ENCODE results near the gene CAMK1D. TPM values are rescaled to one million over a fixed set of nuclear protein-coding genes. Genes with fewer than 3 reads are reported as not detected.

Gene CAMK1D
- total RNA-seq, 1 donor from 2014 or later = 12.8 TPM

DNA sequence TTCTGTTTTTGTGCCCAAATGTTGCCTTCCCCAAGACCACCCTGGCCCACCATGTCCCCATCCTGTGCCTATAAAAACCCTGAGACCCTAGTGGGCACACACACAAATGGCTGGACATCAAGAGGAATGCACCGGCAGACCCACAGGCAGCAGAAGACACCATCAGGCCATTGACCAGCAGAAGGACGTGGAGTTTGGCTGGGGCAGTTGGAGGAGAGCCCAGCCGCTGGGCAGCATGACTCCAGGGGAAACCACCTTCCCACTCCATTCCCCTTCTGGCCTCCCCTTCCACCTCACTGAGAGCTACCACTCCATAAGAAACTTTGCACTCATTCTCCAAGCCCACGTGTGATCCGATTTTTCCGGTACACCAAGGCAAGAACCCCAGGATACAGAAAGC lies 309.2 kb downstream of the CAMK1D start:
- DNase-seq (ENCODE audit: extremely low spot score in 2 of 2) = no peak
- Histone ChIP-seq H3K27me3 (no peaks in the 10 kb centered on the region), H3K4me1 (no peaks in the 10 kb centered on the region), H3K27ac (no peak overlapping the region), H3K9me3 (no peaks in the 10 kb centered on the region), H3K4me3 (no peak overlapping the region), H3K36me3 (no peaks in the 10 kb centered on the region)
- TF ChIP-seq POLR2AphosphoS5 (IDR thresholded peaks at IDR 0.05; ENCODE audit: insufficient read depth in 1 of 2, low read depth in 1 of 2) (no peak), POLR2A (IDR thresholded peaks at IDR 0.05) (no peak)
- TF ChIP-seq, protein P1, sequence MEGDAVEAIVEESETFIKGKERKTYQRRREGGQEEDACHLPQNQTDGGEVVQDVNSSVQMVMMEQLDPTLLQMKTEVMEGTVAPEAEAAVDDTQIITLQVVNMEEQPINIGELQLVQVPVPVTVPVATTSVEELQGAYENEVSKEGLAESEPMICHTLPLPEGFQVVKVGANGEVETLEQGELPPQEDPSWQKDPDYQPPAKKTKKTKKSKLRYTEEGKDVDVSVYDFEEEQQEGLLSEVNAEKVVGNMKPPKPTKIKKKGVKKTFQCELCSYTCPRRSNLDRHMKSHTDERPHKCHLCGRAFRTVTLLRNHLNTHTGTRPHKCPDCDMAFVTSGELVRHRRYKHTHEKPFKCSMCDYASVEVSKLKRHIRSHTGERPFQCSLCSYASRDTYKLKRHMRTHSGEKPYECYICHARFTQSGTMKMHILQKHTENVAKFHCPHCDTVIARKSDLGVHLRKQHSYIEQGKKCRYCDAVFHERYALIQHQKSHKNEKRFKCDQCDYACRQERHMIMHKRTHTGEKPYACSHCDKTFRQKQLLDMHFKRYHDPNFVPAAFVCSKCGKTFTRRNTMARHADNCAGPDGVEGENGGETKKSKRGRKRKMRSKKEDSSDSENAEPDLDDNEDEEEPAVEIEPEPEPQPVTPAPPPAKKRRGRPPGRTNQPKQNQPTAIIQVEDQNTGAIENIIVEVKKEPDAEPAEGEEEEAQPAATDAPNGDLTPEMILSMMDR (IDR thresholded peaks at IDR 0.05) = no peak
- intact Hi-C loops (cut with DNase I) = loop anchor here (5.0 kb wide), 1 partner anchor 396 kb away; no protein-coding TSS in a partner anchor

DNA sequence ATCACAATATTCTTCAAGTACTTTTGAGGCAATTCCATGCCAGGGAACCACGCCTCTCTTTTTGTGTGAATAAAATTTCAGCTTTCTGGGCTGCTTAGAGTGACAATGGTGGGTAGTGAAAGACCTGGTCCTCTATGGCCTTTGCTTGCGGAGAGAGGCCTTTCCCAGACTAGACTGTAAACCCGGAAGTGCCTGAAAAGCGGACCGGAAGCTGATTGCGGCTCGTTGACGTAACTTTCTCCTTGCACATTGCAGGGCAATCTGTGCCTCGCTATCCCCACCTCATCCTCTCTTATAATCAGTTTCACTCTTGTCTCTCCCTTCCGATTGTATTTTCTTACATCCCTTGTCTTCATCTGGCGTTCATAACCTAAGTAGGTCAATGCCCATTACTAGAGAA lies 310.4 kb downstream of the CAMK1D start:
- intact Hi-C loops (cut with DNase I) = loop anchor here (5.0 kb wide), 1 partner anchor 397 kb away; no protein-coding TSS in a partner anchor
- no peaks in the 10 kb centered on the region for H3K36me3 ChIP-seq
- DNase-seq (ENCODE audit: extremely low spot score in 2 of 2) = no peak
- TF ChIP-seq, protein P1 (IDR thresholded peaks at IDR 0.05) = no peak
- H3K9me3 ChIP-seq = no peaks in the 10 kb centered on the region
- no peaks in the 10 kb centered on the region for H3K4me1 ChIP-seq
- no peaks in the 10 kb centered on the region for H3K27me3 ChIP-seq
- no peak overlapping the region for H3K4me3 ChIP-seq
- H3K27ac ChIP-seq = no peak overlapping the region

DNA sequence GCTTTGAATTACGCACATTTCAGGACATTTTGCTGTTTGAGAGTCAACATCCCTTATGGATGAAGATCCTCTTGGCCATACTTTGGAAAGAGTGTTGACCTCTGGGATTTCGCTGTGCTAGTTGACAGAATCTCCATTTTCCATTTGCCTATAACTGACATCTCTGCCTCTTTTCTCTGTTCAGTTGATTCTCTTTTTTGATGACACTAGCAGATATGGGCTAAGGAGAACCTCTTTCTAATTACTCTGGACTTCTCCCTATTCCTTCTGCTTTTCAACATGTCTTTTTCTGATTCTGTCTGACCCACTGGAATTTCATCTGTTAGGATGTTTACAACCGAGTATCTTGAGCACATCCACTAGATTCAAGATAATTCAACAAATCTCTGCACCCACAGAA lies 311.5 kb downstream of the CAMK1D start:
- H3K4me1 ChIP-seq = no peaks in the 10 kb centered on the region
- no peak overlapping the region for H3K4me3 ChIP-seq
- TF ChIP-seq, protein P1 (IDR thresholded peaks at IDR 0.05) = no peak
- TF ChIP-seq POLR2AphosphoS5 (IDR thresholded peaks at IDR 0.05; ENCODE audit: insufficient read depth in 1 of 2, low read depth in 1 of 2) = no peak
- TF ChIP-seq POLR2A (IDR thresholded peaks at IDR 0.05) = no peak
- no peaks in the 10 kb centered on the region for H3K27me3 ChIP-seq
- no peaks in the 10 kb centered on the region for H3K9me3 ChIP-seq
- no peak for DNase-seq (ENCODE audit: extremely low spot score in 2 of 2)
- no peaks in the 10 kb centered on the region for H3K36me3 ChIP-seq
- H3K27ac ChIP-seq = no peak overlapping the region
- intact Hi-C loops (cut with DNase I) = no loop called here

DNA sequence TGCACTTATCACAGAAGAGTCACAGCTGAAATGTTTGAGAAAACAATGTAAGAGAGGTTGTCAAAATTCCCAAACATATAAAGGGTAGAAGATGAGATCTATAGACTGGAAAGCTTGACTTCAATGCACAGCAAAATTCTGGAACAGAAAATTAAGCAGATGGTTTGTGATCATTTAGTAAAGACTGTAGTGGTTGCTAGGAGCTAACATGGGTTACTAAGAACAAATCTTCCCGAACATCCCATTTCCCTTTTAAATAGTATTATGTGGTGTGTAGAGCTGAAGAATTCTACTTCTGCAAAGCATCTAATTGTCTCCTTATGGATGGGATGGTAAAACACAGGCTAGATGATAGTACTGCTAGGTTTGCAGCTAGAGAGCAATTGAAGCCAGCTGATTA lies 312.3 kb downstream of the CAMK1D start:
- Histone ChIP-seq H3K27me3 (no peaks in the 10 kb centered on the region), H3K27ac (no peak overlapping the region), H3K9me3 (no peaks in the 10 kb centered on the region), H3K4me1 (no peaks in the 10 kb centered on the region), H3K36me3 (no peaks in the 10 kb centered on the region), H3K4me3 (no peak overlapping the region)
- no peak for DNase-seq (ENCODE audit: extremely low spot score in 2 of 2)
- no peak for TF ChIP-seq POLR2AphosphoS5 (IDR thresholded peaks at IDR 0.05; ENCODE audit: insufficient read depth in 1 of 2, low read depth in 1 of 2)
- TF ChIP-seq, protein P1 (IDR thresholded peaks at IDR 0.05) = no peak
- intact Hi-C loops (cut with DNase I) = no loop called here

DNA sequence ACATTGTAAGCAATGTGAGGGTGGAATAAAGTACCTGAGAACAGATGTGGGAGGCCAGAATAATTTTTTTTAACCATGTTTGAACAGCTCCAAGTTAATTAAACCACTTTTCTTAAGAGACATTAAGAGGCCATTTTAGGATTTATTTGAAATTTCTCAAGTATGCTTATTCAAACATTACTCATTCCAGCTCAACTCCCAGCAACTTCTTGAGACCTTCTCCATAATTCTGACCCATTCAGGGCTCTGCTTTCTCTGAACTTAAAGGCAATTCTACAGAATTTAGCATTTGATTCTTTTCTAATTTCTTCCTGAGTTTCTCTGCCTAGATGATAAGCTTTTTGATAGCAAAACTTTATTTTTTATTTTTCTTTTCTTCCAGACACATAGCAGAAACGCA lies 314.5 kb downstream of the CAMK1D start:
- Histone ChIP-seq H3K27ac (no peak overlapping the region), H3K36me3 (no peaks in the 10 kb centered on the region), H3K27me3 (no peaks in the 10 kb centered on the region), H3K4me1 (peaks cover 4% of the 10 kb centered on the region), H3K9me3 (no peaks in the 10 kb centered on the region), H3K4me3 (no peak overlapping the region)
- intact Hi-C loops (cut with DNase I) = no loop called here
- no peak for DNase-seq (ENCODE audit: extremely low spot score in 2 of 2)
- TF ChIP-seq, protein P1 (IDR thresholded peaks at IDR 0.05) = no peak
- no peak for TF ChIP-seq POLR2A (IDR thresholded peaks at IDR 0.05)
- TF ChIP-seq POLR2AphosphoS5 (IDR thresholded peaks at IDR 0.05; ENCODE audit: insufficient read depth in 1 of 2, low read depth in 1 of 2) = no peak
